Endothelial cell (in vitro differentiated cells): ENCODE data around the gene NRSN2. TPM values are rescaled to one million over a fixed set of nuclear protein-coding genes. Genes with fewer than 3 reads are reported as not detected.

Experiments
- DNase-seq: peaks from one replicate; pipeline ENCODE4 v3.0.0; 2021; ENCODE audit warnings: low spot score
- H3K27ac Mint-ChIP-seq: one replicate; pipeline ENCODE4 v1.8.0; 2021; ENCODE audit warnings: mixed read lengths, inconsistent platforms; ENCODE audit not compliant: unreplicated experiment
- H3K27me3 Mint-ChIP-seq: one replicate; pipeline ENCODE4 v1.8.0; 2021; ENCODE audit warnings: mild to moderate bottlenecking, moderate library complexity, mixed read lengths, inconsistent platforms; ENCODE audit not compliant: unreplicated experiment
- H3K36me3 Mint-ChIP-seq: one replicate; pipeline ENCODE4 v1.8.0; 2021; ENCODE audit warnings: mild to moderate bottlenecking, low read depth, mixed read lengths, inconsistent platforms; ENCODE audit not compliant: unreplicated experiment
- H3K4me1 Mint-ChIP-seq: one replicate; pipeline ENCODE4 v1.8.0; 2021; ENCODE audit warnings: mild to moderate bottlenecking, mixed read lengths, inconsistent platforms; ENCODE audit not compliant: unreplicated experiment
- H3K4me3 Mint-ChIP-seq: one replicate; pipeline ENCODE4 v1.8.0; 2021; ENCODE audit warnings: mild to moderate bottlenecking, mixed read lengths, inconsistent platforms; ENCODE audit not compliant: unreplicated experiment
- H3K9me3 Mint-ChIP-seq: one replicate; pipeline ENCODE4 v1.8.0; 2021; ENCODE audit warnings: mixed read lengths, inconsistent platforms; ENCODE audit not compliant: unreplicated experiment
- total RNA-seq: library from RNA; stranded (reverse); fragmentation: NEBNext Ultra II Directional; extraction: Animal tissue kit (Norgen Biotek cat#: 25700); gene quantifications from one replicate; pipeline ENCODE4 v1.2.1, GENCODE V29; 2021; ENCODE audit not compliant: unreplicated experiment
- TF ChIP-seq, protein P1 (sequence below): fragments of 200-600 bp; sonication (generic); IDR thresholded peaks from one replicate; pipeline ENCODE4 v1.5.0; 2021; ENCODE audit warnings: antibody characterized with exemption; ENCODE audit not compliant: unreplicated experiment

NRSN2 gene
- total RNA-seq, 1 donor from 2014 or later = 43.2 TPM

DNA sequence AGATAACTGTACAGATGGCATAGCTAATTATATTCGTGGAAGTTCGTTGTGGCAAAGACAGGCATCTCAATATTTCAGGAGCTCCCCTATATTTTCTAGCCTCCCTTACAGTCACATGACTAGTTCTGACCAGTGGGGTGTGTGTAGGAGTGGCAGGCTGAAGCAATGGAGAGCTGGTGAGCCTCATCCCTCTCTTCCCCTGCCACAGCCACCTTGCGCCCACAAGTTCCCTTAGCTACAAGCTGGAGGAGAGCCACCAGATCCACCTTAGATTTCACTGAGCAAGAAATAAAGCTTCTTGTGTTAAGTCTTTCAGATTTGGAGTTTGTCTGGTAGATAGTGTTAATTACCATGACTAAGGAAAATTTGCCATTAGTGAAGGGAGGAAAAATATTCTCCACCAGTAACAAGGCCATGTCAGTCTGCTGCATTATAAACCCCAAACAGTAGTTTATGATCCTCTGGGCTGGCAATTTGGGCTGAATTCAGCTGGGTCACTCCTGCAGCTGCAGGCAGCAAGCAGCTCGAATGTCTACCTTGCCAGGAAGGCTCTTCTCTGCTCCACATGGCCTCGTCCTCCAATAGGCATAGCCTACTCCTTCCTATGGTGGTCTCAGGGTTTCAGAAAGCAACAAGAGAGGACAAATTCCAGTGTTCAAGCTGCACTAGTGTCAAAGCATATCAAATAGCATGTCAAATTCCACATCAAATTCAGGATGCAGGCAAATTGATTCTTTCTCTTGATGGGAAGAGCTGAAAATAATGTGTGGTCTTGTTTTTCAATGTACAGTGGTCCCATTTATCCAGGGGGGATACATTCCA lies 53.8 kb downstream of the NRSN2 start:
- H3K27ac Mint-ChIP-seq = no peak overlapping the region
- peaks cover 3% of the 10 kb centered on the region for H3K27me3 Mint-ChIP-seq
- no peak overlapping the region for H3K4me3 Mint-ChIP-seq
- DNase-seq = no peak
- TF ChIP-seq, protein P1, sequence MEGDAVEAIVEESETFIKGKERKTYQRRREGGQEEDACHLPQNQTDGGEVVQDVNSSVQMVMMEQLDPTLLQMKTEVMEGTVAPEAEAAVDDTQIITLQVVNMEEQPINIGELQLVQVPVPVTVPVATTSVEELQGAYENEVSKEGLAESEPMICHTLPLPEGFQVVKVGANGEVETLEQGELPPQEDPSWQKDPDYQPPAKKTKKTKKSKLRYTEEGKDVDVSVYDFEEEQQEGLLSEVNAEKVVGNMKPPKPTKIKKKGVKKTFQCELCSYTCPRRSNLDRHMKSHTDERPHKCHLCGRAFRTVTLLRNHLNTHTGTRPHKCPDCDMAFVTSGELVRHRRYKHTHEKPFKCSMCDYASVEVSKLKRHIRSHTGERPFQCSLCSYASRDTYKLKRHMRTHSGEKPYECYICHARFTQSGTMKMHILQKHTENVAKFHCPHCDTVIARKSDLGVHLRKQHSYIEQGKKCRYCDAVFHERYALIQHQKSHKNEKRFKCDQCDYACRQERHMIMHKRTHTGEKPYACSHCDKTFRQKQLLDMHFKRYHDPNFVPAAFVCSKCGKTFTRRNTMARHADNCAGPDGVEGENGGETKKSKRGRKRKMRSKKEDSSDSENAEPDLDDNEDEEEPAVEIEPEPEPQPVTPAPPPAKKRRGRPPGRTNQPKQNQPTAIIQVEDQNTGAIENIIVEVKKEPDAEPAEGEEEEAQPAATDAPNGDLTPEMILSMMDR = no peak
- no peaks in the 10 kb centered on the region for H3K9me3 Mint-ChIP-seq
- peaks cover 5% of the 10 kb centered on the region for H3K36me3 Mint-ChIP-seq
- no peaks in the 10 kb centered on the region for H3K4me1 Mint-ChIP-seq

- peaks cover 6% of the 10 kb centered on the region for H3K27me3 Mint-ChIP-seq
- no peak for DNase-seq
- H3K9me3 Mint-ChIP-seq = no peaks in the 10 kb centered on the region
- TF ChIP-seq, protein P1 = no peak
- H3K4me3 Mint-ChIP-seq = no peak overlapping the region
- peaks cover 3% of the 10 kb centered on the region for H3K4me1 Mint-ChIP-seq
- H3K27ac Mint-ChIP-seq = no peak overlapping the region
- H3K36me3 Mint-ChIP-seq = peaks cover 6% of the 10 kb centered on the region
Measured at GRCh38 chr20:401682-402495, 55.0 kb downstream of the NRSN2 start.

- TF ChIP-seq, protein P1 = no peak
- no peak overlapping the region for H3K4me3 Mint-ChIP-seq
- H3K4me1 Mint-ChIP-seq = peaks cover 9% of the 10 kb centered on the region
- H3K36me3 Mint-ChIP-seq = peaks cover 8% of the 10 kb centered on the region
- peaks cover 10% of the 10 kb centered on the region for H3K27me3 Mint-ChIP-seq
- no peak overlapping the region for H3K27ac Mint-ChIP-seq
- H3K9me3 Mint-ChIP-seq = no peaks in the 10 kb centered on the region
- no peak for DNase-seq
Measured at GRCh38 chr20:402496-402885, 55.6 kb downstream of the NRSN2 start.

DNA sequence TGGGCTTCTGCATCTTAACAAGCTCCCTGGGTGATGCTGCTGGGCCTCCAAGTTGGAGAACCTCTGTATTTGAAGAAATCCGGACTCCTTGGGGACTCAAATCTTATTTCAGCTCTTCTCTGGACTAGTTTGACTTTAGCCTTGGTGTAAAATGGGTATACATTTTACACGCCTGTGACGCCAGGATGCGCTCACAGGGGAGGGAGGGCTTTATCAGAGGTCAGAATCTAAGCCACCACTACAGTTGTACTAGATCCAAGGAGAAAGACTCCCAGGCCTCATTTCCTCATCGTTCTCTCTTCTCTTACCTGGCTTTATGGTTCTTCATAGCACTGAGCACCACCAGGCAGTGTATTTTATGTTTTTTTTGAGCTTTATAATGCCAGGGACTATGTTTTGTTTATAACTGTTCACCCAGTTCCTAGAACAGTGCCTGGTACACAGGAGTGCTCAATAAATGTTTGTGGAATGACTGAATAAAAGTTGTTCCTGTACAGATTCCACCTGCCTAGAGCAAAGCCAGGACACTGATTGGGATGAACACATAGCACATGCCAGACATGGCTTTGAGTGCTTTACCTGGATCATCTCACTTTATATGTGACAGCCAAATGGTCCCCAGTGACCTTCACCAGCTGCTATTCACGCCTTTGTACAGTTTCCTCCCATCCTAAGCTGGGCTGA lies 56.1 kb downstream of the NRSN2 start:
- H3K27ac Mint-ChIP-seq = no peak overlapping the region
- peaks cover 9% of the 10 kb centered on the region for H3K4me1 Mint-ChIP-seq

More for the DNA sequence above, 56.1 kb downstream of the NRSN2 start:
- DNase-seq = no peak
- TF ChIP-seq, protein P1 = no peak
- Mint-ChIP-seq H3K27me3 (peaks cover 10% of the 10 kb centered on the region), H3K9me3 (no peaks in the 10 kb centered on the region), H3K4me3 (no peak overlapping the region), H3K36me3 (peaks cover 8% of the 10 kb centered on the region)
